Measurements from ENCODE around the gene SEMA4G.
A peak's percentile ranks its signal among the peaks of the same experiment; 100 is the strongest.

Gene SEMA4G

DNA sequence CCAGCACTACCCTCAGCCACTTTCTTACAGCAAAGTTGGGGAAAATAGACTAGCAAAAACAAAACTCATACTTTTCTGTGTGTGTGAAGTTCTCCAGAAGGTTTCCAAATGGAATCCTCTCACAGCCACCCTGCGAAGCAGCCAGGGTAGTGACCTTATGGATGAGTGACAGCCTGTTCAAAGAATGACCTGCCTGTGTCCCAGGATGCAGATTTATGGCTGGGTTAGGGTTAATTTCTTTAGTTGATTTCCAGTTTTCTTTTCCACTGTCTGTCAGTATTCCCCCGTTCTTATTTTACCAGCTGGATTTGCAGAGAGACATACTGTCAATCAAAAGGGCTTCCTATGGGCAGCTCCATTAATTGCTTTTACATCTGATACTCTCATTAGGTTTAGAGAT, 2.4 kb upstream of the SEMA4G start:
- TF ChIP-seq ZNF274 (IDR thresholded peaks at IDR 0.05; ENCODE audit: low read depth, low read length) (no peak), SUZ12 (IDR thresholded peaks at IDR 0.05; ENCODE audit: extremely low read depth, insufficient read depth, insufficient read length) (no peak), YY1 (IDR thresholded peaks at IDR 0.05; ENCODE audit: insufficient read depth, insufficient read length) (no peak)
- Histone ChIP-seq H3K4me1 (ENCODE audit: insufficient read depth, insufficient read length) (peaks cover 18% of the 10 kb centered on the region), H3K27me3 (ENCODE audit: insufficient read depth, insufficient read length) (peaks cover 6% of the 10 kb centered on the region), H3K9ac (ENCODE audit: insufficient read length, low read depth) (no peak overlapping the region), H3K4me3 (ENCODE audit: insufficient read length, low read depth) (no peak overlapping the region), H3K36me3 (ENCODE audit: insufficient read depth, insufficient read length, low read length) (peaks cover 9% of the 10 kb centered on the region), H3K9me3 (ENCODE audit: insufficient read depth, low read length) (no peaks in the 10 kb centered on the region)
- DNase-seq (ENCODE audit: low read depth, low spot score), result no peak

- Histone ChIP-seq H3K9ac (ENCODE audit: insufficient read length, low read depth) (no peak overlapping the region), H3K36me3 (ENCODE audit: insufficient read depth, insufficient read length, low read length) (peaks cover 4% of the 10 kb centered on the region), H3K9me3 (ENCODE audit: insufficient read depth, low read length) (no peaks in the 10 kb centered on the region), H3K27me3 (ENCODE audit: insufficient read depth, insufficient read length) (peaks cover 6% of the 10 kb centered on the region), H3K4me1 (ENCODE audit: insufficient read depth, insufficient read length) (peaks cover 20% of the 10 kb centered on the region), H3K4me3 (ENCODE audit: insufficient read length, low read depth) (no peak overlapping the region)
- DNase-seq (ENCODE audit: low read depth, low spot score), result no peak
- TF ChIP-seq SUZ12 (IDR thresholded peaks at IDR 0.05; ENCODE audit: extremely low read depth, insufficient read depth, insufficient read length) (no peak), YY1 (IDR thresholded peaks at IDR 0.05; ENCODE audit: insufficient read depth, insufficient read length) (no peak), ZNF274 (IDR thresholded peaks at IDR 0.05; ENCODE audit: low read depth, low read length) (no peak)
These were observed 2.0 kb upstream of the SEMA4G start for GRCh38 chr10:100967332-100967731.

GRCh38 chr10:100968062-100968736, 1.1 kb upstream of the SEMA4G start:
- H3K9me3 ChIP-seq (ENCODE audit: insufficient read depth, low read length), result no peaks in the 10 kb centered on the region
- H3K27me3 ChIP-seq (ENCODE audit: insufficient read depth, insufficient read length), result peaks cover 6% of the 10 kb centered on the region
- peaks cover 26% of the 10 kb centered on the region for H3K4me1 ChIP-seq (ENCODE audit: insufficient read depth, insufficient read length)
- H3K9ac ChIP-seq (ENCODE audit: insufficient read length, low read depth), result no peak overlapping the region
- DNase-seq (ENCODE audit: low read depth, low spot score), result no peak
- no peak overlapping the region for H3K4me3 ChIP-seq (ENCODE audit: insufficient read length, low read depth)
- H3K36me3 ChIP-seq (ENCODE audit: insufficient read depth, insufficient read length, low read length), result no peaks in the 10 kb centered on the region
- TF ChIP-seq SUZ12 (IDR thresholded peaks at IDR 0.05; ENCODE audit: extremely low read depth, insufficient read depth, insufficient read length) (no peak), ZNF274 (IDR thresholded peaks at IDR 0.05; ENCODE audit: low read depth, low read length) (no peak)

- H3K4me1 ChIP-seq (ENCODE audit: insufficient read depth, insufficient read length), result peaks cover 26% of the 10 kb centered on the region
- H3K4me3 ChIP-seq (ENCODE audit: insufficient read length, low read depth), result peak overlapping the region; percentile 15
- H3K9ac ChIP-seq (ENCODE audit: insufficient read length, low read depth), result peak overlapping the region; percentile 37
- H3K9me3 ChIP-seq (ENCODE audit: insufficient read depth, low read length), result no peaks in the 10 kb centered on the region
- no peak for TF ChIP-seq YY1 (IDR thresholded peaks at IDR 0.05; ENCODE audit: insufficient read depth, insufficient read length)
- TF ChIP-seq SUZ12 (IDR thresholded peaks at IDR 0.05; ENCODE audit: extremely low read depth, insufficient read depth, insufficient read length), result no peak
- TF ChIP-seq ZNF274 (IDR thresholded peaks at IDR 0.05; ENCODE audit: low read depth, low read length), result no peak
- H3K36me3 ChIP-seq (ENCODE audit: insufficient read depth, insufficient read length, low read length), result no peaks in the 10 kb centered on the region
- H3K27me3 ChIP-seq (ENCODE audit: insufficient read depth, insufficient read length), result peaks cover 6% of the 10 kb centered on the region
- DNase-seq (ENCODE audit: low read depth, low spot score), result no peak
These were observed 479 bp upstream of the SEMA4G start for GRCh38 chr10:100968863-100969186.

- Histone ChIP-seq H3K9me3 (ENCODE audit: insufficient read depth, low read length) (no peaks in the 10 kb centered on the region), H3K9ac (ENCODE audit: insufficient read length, low read depth) (peak overlapping the region; percentile 77), H3K4me3 (ENCODE audit: insufficient read length, low read depth) (peak overlapping the region; percentile 66), H3K36me3 (ENCODE audit: insufficient read depth, insufficient read length, low read length) (no peaks in the 10 kb centered on the region), H3K27me3 (ENCODE audit: insufficient read depth, insufficient read length) (peaks cover 6% of the 10 kb centered on the region), H3K4me1 (ENCODE audit: insufficient read depth, insufficient read length) (peaks cover 26% of the 10 kb centered on the region)
- DNase-seq (ENCODE audit: low read depth, low spot score), result no peak
- TF ChIP-seq YY1 (IDR thresholded peaks at IDR 0.05; ENCODE audit: insufficient read depth, insufficient read length) (no peak), ZNF274 (IDR thresholded peaks at IDR 0.05; ENCODE audit: low read depth, low read length) (no peak), SUZ12 (IDR thresholded peaks at IDR 0.05; ENCODE audit: extremely low read depth, insufficient read depth, insufficient read length) (no peak)
These were observed 991 bp downstream of the SEMA4G start for GRCh38 chr10:100970076-100970913.

GRCh38 chr10:100970914-100971811, 1.9 kb downstream of the SEMA4G start:
- TF ChIP-seq SUZ12 (IDR thresholded peaks at IDR 0.05; ENCODE audit: extremely low read depth, insufficient read depth, insufficient read length), result no peak
- no peak for TF ChIP-seq YY1 (IDR thresholded peaks at IDR 0.05; ENCODE audit: insufficient read depth, insufficient read length)
- TF ChIP-seq ZNF274 (IDR thresholded peaks at IDR 0.05; ENCODE audit: low read depth, low read length), result no peak
- peaks cover 24% of the 10 kb centered on the region for H3K4me1 ChIP-seq (ENCODE audit: insufficient read depth, insufficient read length)
- no peak overlapping the region for H3K9ac ChIP-seq (ENCODE audit: insufficient read length, low read depth)
- no peaks in the 10 kb centered on the region for H3K36me3 ChIP-seq (ENCODE audit: insufficient read depth, insufficient read length, low read length)
- no peak for DNase-seq (ENCODE audit: low read depth, low spot score)
- H3K4me3 ChIP-seq (ENCODE audit: insufficient read length, low read depth), result no peak overlapping the region
- H3K27me3 ChIP-seq (ENCODE audit: insufficient read depth, insufficient read length), result peaks cover 6% of the 10 kb centered on the region
- no peaks in the 10 kb centered on the region for H3K9me3 ChIP-seq (ENCODE audit: insufficient read depth, low read length)

All from NT2/D1 (cell line).